Osteoblast (primary cell): ENCODE data around the gene SYNGR3. TPM values are rescaled to one million over a fixed set of nuclear protein-coding genes. Genes with fewer than 3 reads are reported as not detected.

Experiments
- DNase-seq: peaks from one replicate; pipeline ENCODE4 v3.0.0; 2011; ENCODE audit warnings: low spot score, mixed read lengths; ENCODE audit not compliant: insufficient read length; ENCODE audit errors: missing footprints
- H2AFZ ChIP-seq: 2 replicates; pipeline ENCODE4 v1.6.0; 2011; ENCODE audit warnings: mild to moderate bottlenecking, low read length
- H3K27ac ChIP-seq: 2 replicates; pipeline ENCODE4 v1.5.1; 2011; ENCODE audit warnings: mild to moderate bottlenecking, low read depth, low read length, moderate library complexity
- H3K27me3 ChIP-seq: 2 replicates; pipeline ENCODE4 v1.6.0; 2012; ENCODE audit warnings: mild to moderate bottlenecking, control low read depth, inconsistent platforms, low read length, moderate library complexity; ENCODE audit not compliant: insufficient read depth
- H3K36me3 ChIP-seq: 2 replicates; pipeline ENCODE4 v1.5.1; 2011; ENCODE audit warnings: mild to moderate bottlenecking, low read length, control low read depth, moderate library complexity; ENCODE audit not compliant: insufficient read depth
- H3K4me1 ChIP-seq: 2 replicates; pipeline ENCODE4 v1.5.1; 2011; ENCODE audit warnings: mild to moderate bottlenecking, low read length, control low read depth, moderate library complexity; ENCODE audit not compliant: insufficient read depth
- H3K4me2 ChIP-seq: 2 replicates; pipeline ENCODE4 v1.6.0; 2011; ENCODE audit warnings: mild to moderate bottlenecking, low read length; ENCODE audit not compliant: insufficient read depth
- H3K4me3 ChIP-seq: fragments of 200-600 bp; sonication (generic); 3 replicates; pipeline ENCODE4 v1.5.1; 2012; ENCODE audit warnings: mild to moderate bottlenecking, low read length, inconsistent platforms; ENCODE audit not compliant: insufficient read depth
- H3K79me2 ChIP-seq: 2 replicates; pipeline ENCODE4 v1.6.0; 2012; ENCODE audit warnings: mild to moderate bottlenecking, low read length, control low read depth, inconsistent platforms; ENCODE audit not compliant: insufficient read depth
- H3K9me3 ChIP-seq: 2 replicates; pipeline ENCODE4 v1.5.1; 2011; ENCODE audit warnings: low read depth, low read length, control low read depth
- H4K20me1 ChIP-seq: 2 replicates; pipeline ENCODE4 v1.6.0; 2012; ENCODE audit warnings: mild to moderate bottlenecking, low read length, control low read depth; ENCODE audit not compliant: insufficient read depth
- total RNA-seq: library from RNA; depleted of rRNA; stranded (reverse); fragments of >200 nt; gene quantifications from 2 replicates; pipeline ENCODE4 v1.2.3, GENCODE V29; 2012
- TF ChIP-seq, protein P1 (sequence below): IDR thresholded peaks from 2 replicates; pipeline ENCODE4 v1.5.1; 2011; ENCODE audit warnings: mild to moderate bottlenecking, low read depth, low read length, moderate library complexity; ENCODE audit errors: extremely low read depth

Gene SYNGR3
- total RNA-seq, 1 donor: under 0.01 TPM

- Histone ChIP-seq H4K20me1 (peaks cover 14% of the 10 kb centered on the region), H3K27ac (no peak overlapping the region), H3K27me3 (peaks cover 48% of the 10 kb centered on the region), H2AFZ (peak overlapping the region; percentile 62), H3K4me1 (peaks cover 10% of the 10 kb centered on the region), H3K36me3 (peaks cover 11% of the 10 kb centered on the region), H3K4me3 (peak overlapping the region; percentile 85), H3K79me2 (peaks cover 12% of the 10 kb centered on the region), H3K4me2 (peak overlapping the region; percentile 95), H3K9me3 (no peaks in the 10 kb centered on the region)
- peak; percentile 93 for DNase-seq
- TF ChIP-seq, protein P1, sequence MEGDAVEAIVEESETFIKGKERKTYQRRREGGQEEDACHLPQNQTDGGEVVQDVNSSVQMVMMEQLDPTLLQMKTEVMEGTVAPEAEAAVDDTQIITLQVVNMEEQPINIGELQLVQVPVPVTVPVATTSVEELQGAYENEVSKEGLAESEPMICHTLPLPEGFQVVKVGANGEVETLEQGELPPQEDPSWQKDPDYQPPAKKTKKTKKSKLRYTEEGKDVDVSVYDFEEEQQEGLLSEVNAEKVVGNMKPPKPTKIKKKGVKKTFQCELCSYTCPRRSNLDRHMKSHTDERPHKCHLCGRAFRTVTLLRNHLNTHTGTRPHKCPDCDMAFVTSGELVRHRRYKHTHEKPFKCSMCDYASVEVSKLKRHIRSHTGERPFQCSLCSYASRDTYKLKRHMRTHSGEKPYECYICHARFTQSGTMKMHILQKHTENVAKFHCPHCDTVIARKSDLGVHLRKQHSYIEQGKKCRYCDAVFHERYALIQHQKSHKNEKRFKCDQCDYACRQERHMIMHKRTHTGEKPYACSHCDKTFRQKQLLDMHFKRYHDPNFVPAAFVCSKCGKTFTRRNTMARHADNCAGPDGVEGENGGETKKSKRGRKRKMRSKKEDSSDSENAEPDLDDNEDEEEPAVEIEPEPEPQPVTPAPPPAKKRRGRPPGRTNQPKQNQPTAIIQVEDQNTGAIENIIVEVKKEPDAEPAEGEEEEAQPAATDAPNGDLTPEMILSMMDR: no peak
Observed at GRCh38 chr16:1984347-1985225, 5.2 kb upstream of the SYNGR3 start.

- H3K4me3 ChIP-seq: peak overlapping the region; percentile 85
- peak overlapping the region; percentile 95 for H3K4me2 ChIP-seq
Observed at GRCh38 chr16:1985466-1986150, 4.2 kb upstream of the SYNGR3 start.

GRCh38 chr16:1987198-1987597 is 2.6 kb upstream of the SYNGR3 start:
- H3K4me2 ChIP-seq: no peak overlapping the region
- no peak overlapping the region for H3K4me3 ChIP-seq
- peaks cover 5% of the 10 kb centered on the region for H4K20me1 ChIP-seq
- H3K27me3 ChIP-seq: peaks cover 39% of the 10 kb centered on the region
- peaks cover 10% of the 10 kb centered on the region for H3K4me1 ChIP-seq
- H3K9me3 ChIP-seq: no peaks in the 10 kb centered on the region
- no peak overlapping the region for H3K27ac ChIP-seq
- TF ChIP-seq, protein P1: no peak
- peaks cover 11% of the 10 kb centered on the region for H3K36me3 ChIP-seq
- no peak overlapping the region for H2AFZ ChIP-seq
- peaks cover 12% of the 10 kb centered on the region for H3K79me2 ChIP-seq
- no peak for DNase-seq

More at GRCh38 chr16:1985466-1986150, 4.2 kb upstream of the SYNGR3 start:
- H2AFZ ChIP-seq: no peak overlapping the region
- H3K27ac ChIP-seq: no peak overlapping the region
- H3K4me1 ChIP-seq: peaks cover 10% of the 10 kb centered on the region
- peaks cover 9% of the 10 kb centered on the region for H4K20me1 ChIP-seq
- H3K9me3 ChIP-seq: no peaks in the 10 kb centered on the region
- peaks cover 11% of the 10 kb centered on the region for H3K36me3 ChIP-seq
- H3K79me2 ChIP-seq: peaks cover 12% of the 10 kb centered on the region
- TF ChIP-seq, protein P1: no peak
- H3K27me3 ChIP-seq: peaks cover 43% of the 10 kb centered on the region
- no peak for DNase-seq

DNA sequence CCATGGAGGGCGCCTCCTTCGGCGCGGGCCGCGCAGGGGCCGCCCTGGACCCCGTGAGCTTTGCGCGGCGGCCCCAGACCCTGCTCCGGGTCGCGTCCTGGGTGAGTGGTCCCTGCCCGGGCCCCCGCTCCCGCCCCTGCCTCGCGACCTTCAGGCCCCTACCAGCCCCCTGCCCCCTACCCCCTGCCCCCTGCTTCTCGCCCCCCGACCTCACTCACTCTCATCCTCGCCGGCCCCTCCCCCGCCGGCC is 256 bp downstream of the SYNGR3 start:
- Histone ChIP-seq H3K4me1 (peaks cover 6% of the 10 kb centered on the region), H3K27me3 (peaks cover 29% of the 10 kb centered on the region), H2AFZ (no peak overlapping the region), H3K9me3 (no peaks in the 10 kb centered on the region), H3K27ac (no peak overlapping the region), H3K36me3 (peaks cover 11% of the 10 kb centered on the region), H3K4me3 (no peak overlapping the region), H3K4me2 (no peak overlapping the region), H3K79me2 (peaks cover 9% of the 10 kb centered on the region), H4K20me1 (peaks cover under 1% of the 10 kb centered on the region)
- DNase-seq: no peak
- TF ChIP-seq, protein P1: no peak
